GM19099 (cell line): ENCODE results near the gene BCL7A.

Source experiments
- POLR2A ChIP-seq: IDR thresholded peaks from 3 replicates; pipeline ENCODE4 v1.6.1; 2011; ENCODE audit warnings: low read depth; ENCODE audit not compliant: insufficient read length; ENCODE audit errors: extremely low read depth

Gene BCL7A

GRCh38 chr12:122029620-122030423, 8.1 kb downstream of the BCL7A start:
- TF ChIP-seq POLR2A: no peak

DNA sequence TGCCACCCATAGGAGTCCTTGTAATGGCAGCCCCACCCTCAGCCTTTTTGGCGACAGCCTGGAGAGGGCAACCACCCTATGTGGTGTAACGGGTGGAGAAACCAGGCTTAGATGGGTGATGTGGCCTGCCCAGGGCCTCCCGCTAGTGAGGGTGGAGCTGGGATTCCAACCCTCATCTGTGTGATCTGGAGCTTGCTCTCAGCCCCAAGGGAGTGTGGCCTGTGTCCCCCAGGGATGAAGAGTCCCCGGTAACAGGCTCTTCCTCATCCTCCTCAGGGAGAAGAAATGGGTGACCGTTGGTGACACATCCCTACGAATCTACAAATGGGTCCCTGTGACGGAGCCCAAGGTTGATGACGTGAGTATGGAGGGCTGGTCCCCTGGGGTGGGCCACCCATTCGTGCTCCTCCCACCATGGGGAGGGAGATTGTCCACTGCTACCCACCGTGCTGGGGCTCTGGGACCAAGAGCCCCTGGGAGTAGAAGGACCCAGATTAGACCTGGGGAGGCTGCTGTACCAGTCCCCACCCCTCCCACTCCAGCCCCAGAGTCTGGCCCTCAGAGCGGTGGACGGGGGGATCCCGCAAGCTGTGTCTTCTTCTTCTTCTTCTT, 8.8 kb downstream of the BCL7A start:
- TF ChIP-seq POLR2A: no peak

- no peak for TF ChIP-seq POLR2A
Observed at GRCh38 chr12:122031342-122032216, 9.9 kb downstream of the BCL7A start.

DNA sequence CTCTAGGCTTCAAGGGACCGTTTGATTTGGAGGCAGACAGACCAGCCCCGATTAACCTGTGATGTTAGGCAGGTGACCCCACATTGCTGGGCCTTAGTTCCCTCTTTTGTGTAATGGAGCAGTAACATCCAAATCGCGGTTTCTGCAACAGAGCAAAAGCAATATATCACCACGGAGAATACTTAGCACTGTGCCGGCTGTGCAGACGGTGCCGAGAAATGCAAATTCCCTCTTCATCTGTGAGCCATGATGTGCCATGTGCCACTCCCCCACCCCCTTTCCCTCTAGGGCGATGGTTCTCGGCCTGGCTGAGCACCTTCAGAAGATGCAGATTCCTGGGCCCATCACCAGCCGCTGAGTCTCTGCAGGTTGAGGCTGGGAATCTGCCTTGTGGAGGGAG, 10.9 kb downstream of the BCL7A start:
- TF ChIP-seq POLR2A: no peak

DNA sequence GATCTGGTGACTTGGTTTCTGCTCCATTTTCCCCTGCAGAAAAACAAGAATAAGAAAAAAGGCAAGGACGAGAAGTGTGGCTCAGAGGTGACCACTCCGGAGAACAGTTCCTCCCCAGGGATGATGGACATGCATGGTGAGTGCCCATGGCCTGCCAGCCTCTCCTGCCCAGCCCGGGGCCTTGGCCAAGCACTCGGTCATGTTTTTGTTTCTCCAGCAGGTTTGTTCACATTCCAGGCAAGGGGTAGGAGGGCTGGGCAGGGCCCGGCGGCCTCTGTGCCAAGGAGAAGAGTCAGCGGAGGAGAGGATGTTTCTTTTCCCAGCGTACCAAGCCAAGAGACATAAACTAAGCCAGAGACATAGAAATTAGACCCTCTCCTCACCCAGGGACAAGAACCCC, 13.6 kb downstream of the BCL7A start:
- TF ChIP-seq POLR2A: no peak

GRCh38 chr12:122036153-122036552, 14.5 kb downstream of the BCL7A start:
- no peak for TF ChIP-seq POLR2A

- no peak for TF ChIP-seq POLR2A
Observed at GRCh38 chr12:122040579-122041386, 19.1 kb downstream of the BCL7A start.

DNA sequence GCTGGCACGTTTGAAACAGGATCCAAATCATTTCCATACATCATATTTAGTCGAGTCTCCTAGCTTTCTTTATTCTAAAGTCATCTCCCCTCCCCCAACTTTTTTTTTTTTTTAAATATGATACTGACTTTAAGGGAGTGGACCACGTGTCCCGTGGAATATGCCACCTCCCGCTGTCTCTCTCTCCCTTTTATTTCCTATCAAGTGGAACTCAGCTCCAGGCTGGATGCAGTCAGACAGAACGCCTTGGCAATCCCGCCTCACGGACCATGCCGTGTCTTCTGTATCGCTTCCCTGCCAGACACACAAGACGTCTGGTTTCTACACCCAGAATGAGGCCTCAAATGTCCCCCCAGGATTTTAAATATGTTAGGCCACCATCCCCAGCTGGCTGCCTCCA, 21.2 kb downstream of the BCL7A start:
- no peak for TF ChIP-seq POLR2A

DNA sequence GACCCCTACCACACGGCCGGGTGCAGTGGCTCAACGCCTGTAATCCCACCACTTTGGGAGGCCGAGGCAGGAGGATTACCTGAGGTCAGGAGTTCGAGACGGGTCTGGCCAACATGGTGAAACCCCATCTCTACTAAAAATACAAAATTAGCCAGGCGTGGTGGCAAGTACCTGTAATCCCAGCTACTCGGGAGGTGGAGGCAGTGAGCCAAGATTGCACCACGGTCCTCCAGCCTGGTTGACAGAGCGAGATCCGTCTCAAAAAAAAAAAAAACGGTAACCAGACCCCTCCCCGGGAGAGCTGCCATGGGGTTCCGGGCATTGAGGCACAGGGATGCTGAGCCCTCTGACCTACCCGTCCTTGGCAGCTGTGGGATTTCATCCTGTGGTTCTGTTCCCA, 21.8 kb downstream of the BCL7A start:
- no peak for TF ChIP-seq POLR2A

DNA sequence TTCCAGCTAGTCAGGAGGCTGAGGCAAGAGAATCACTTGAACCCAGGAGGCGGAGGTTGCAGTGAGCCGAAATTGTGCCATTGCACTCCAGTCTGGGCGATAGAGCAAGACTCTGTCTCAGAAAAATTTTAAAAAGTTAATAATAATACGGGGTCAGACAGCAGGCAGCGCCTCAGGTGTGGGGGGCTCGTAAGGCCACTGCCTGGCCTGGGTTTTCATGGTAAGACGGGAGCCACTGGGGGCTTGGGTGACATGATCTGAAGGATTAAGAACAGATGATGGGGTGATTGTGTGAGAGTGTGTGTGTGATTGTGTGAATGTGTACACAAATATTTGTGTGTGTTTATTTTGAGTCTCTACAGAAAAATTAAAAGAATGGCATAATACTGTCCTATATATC, 23.6 kb downstream of the BCL7A start:
- no peak for TF ChIP-seq POLR2A

DNA sequence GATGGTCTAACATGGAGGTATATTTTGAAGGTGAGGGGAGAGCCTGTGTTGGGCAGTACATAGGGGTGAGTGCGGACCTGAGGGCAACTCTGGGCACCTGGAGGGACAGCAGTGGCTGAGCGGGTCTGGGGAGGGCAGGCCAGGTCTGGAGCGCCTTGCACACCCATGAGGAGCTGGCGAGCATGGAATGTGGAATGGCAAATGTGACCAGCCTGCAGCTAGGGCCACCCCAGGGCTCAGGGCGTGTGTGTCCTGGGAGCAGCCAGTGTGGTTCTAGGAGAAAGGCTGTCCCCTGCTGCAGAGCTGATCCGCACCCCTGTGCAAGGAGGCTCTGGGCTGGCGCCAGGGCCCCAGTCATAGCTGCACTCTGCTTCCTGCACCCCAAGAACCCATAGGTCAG, 24.5 kb downstream of the BCL7A start:
- TF ChIP-seq POLR2A: no peak

DNA sequence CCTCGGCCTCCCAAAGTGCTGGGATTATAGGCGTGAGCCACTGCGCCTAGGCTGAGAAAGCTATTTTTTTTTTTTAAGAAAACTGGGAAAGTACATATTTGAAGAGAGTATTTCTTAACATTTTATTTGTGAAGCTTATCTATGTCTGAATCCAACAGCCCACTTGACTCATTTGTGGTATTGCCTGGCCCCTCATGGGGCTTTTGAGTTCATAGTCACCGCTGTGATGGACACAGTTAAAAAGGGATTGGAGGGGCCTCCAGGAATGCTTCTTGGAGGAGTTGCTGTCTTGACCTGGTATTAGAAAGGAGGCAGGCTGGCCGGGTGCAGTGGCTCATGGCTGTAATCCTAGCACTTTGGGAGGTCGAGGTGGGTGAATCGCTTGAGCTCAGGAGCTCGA, 26.5 kb downstream of the BCL7A start:
- no peak for TF ChIP-seq POLR2A

- TF ChIP-seq POLR2A: no peak
Observed at GRCh38 chr12:122049827-122050226, 28.1 kb downstream of the BCL7A start.

GRCh38 chr12:122050706-122051105, 29.0 kb downstream of the BCL7A start:
- no peak for TF ChIP-seq POLR2A
